K562 (cell line): Measurements from ENCODE around the gene ZBTB49. TPM values are rescaled to one million over a fixed set of nuclear protein-coding genes. Genes with fewer than 3 reads are reported as not detected.

Source experiments
- DACH1 ChIP-seq: fragments of 450-650 bp; IDR thresholded peaks from 2 replicates; pipeline ENCODE4 v1.6.1; 2018; ENCODE audit not compliant: partially characterized antibody
- EWSR1 ChIP-seq: fragments of 450-650 bp; IDR thresholded peaks from 2 replicates; pipeline ENCODE4 v1.6.1; 2018; ENCODE audit warnings: borderline replicate concordance, mild to moderate bottlenecking, low read depth, moderate library complexity; ENCODE audit not compliant: partially characterized antibody
- HSF4 ChIP-seq: fragments of 250-450 bp; sonication (Bioruptor Pico); IDR thresholded peaks from 2 replicates; pipeline ENCODE4 v2.1.2; 2022; ENCODE audit warnings: mild to moderate bottlenecking, moderate library complexity, borderline replicate concordance
- NCOR1 ChIP-seq: fragments of 450-650 bp; IDR thresholded peaks from 2 replicates; pipeline ENCODE4 v1.6.1; 2016; ENCODE audit warnings: mild to moderate bottlenecking, moderate library complexity
- PML ChIP-seq: IDR thresholded peaks from 2 replicates; pipeline ENCODE4 v1.6.1; 2012; ENCODE audit warnings: low read length, inconsistent platforms
- SAFB2 ChIP-seq: fragments of 200-400 bp; formaldehyde crosslinking; IDR thresholded peaks from 2 replicates; pipeline ENCODE4 v1.6.1; 2018; ENCODE audit warnings: borderline replicate concordance, low read length, low read depth, moderate library complexity; ENCODE audit not compliant: severe bottlenecking
- SMARCA4 ChIP-seq: fragments of 450-650 bp; IDR thresholded peaks from 2 replicates; pipeline ENCODE4 v1.6.1; 2016
- SOX6 ChIP-seq: fragments of 450-650 bp; IDR thresholded peaks from 2 replicates; pipeline ENCODE4 v1.6.1; 2014; ENCODE audit warnings: mild to moderate bottlenecking
- ZNF212 ChIP-seq: fragments of 450-650 bp; formaldehyde crosslinking; IDR thresholded peaks from 2 replicates; pipeline ENCODE4 v1.4.0; 2020; ENCODE audit warnings: mild to moderate bottlenecking
- polyA plus RNA-seq, 8 experiments: library from polyadenylated mRNA; depleted of rRNA in 4 of 8; stranded (reverse) in 5 of 8; unstranded in 3 of 8; fragments of >200 nt; fragmentation: Nextera tagmentation in 2 of 8; fragmentation: Illumina TruSeq in 1 of 8; extraction: Ambion mirVana in 2 of 8; extraction: Trizol in 1 of 8; gene quantifications; 2 replicates each; pipeline versions ENCODE4 v1.2.1 to v1.2.3, GENCODE V29; 2011 to 2014; ENCODE audit warnings: inconsistent platforms in 1 of 8, missing spikeins in 1 of 8
- total RNA-seq, 7 experiments: library from RNA; depleted of rRNA in 6 of 7; stranded (reverse); fragments of >200 nt in 6 of 7; fragmentation: Illumina TruSeq in 2 of 7; extraction: Trizol in 2 of 7; gene quantifications; 2 replicates each; pipeline versions ENCODE4 v1.2.1 to v1.2.3, GENCODE V29; 2011 to 2021; ENCODE audit warnings: low replicate concordance in 1 of 7
- TF ChIP-seq, protein P1 (sequence below), 2 experiments: fragments of 450-650 bp; conservative IDR thresholded peaks; 2 replicates each; pipeline ENCODE4 v1.6.1; 2017; ENCODE audit warnings: mild to moderate bottlenecking in 2 of 2, moderate library complexity in 2 of 2
- TF ChIP-seq, protein P2 (sequence below): fragments of 250-450 bp; sonication (Bioruptor Pico); IDR thresholded peaks from 2 replicates; pipeline ENCODE4 v1.4.0; 2020
- TF ChIP-seq, protein P3 (sequence below): fragments of 450-650 bp; IDR thresholded peaks from 2 replicates; pipeline ENCODE4 v1.6.1; 2016; ENCODE audit warnings: mild to moderate bottlenecking, moderate library complexity

ZBTB49 gene
- total and polyA plus RNA-seq, 9 of the 15 experiments (the other 6 are each of a cell fraction or from before 2014, with no cell fraction given) = 0.49 to 8.0 (median 4.2) TPM

DNA sequence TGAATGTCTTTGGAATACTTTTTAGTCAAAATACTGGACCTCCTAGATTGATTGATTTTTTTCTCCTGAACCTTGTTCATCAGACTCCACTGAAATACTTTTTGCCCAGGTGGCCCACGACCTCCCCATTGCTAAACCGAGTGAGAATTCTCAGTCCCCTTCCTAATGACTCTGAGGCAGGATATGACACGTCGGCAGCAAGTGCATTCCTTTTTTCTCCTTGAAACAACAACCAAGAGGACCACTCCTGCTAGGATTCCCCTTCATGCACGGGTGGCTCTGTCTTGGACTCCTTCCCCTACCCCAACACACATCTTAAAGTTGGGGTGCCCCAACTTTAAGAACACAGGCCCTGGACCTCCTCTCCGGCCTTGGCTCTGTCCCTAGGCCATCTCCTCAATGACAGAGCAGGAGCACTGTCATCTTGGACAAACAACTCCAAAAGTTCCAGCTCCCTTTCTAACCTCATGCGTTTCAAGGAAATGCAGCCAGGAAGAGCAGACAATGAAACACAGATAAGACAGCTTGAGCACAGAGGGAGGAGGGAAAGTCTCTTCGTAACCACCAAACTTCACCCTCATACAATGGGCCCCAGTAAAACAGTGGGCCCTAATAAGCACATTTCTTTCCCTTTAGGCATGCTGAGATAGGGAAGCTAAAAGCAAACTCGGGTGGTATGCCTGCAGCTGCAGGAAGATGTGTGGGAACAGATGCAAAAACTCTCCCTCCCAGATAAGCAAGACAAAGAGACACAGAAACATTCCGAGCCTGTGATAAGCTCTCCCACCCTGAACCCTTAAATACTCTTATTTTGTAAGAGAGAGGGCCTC is 33.9 kb downstream of the ZBTB49 start (continued):
- TF ChIP-seq, protein P1, sequence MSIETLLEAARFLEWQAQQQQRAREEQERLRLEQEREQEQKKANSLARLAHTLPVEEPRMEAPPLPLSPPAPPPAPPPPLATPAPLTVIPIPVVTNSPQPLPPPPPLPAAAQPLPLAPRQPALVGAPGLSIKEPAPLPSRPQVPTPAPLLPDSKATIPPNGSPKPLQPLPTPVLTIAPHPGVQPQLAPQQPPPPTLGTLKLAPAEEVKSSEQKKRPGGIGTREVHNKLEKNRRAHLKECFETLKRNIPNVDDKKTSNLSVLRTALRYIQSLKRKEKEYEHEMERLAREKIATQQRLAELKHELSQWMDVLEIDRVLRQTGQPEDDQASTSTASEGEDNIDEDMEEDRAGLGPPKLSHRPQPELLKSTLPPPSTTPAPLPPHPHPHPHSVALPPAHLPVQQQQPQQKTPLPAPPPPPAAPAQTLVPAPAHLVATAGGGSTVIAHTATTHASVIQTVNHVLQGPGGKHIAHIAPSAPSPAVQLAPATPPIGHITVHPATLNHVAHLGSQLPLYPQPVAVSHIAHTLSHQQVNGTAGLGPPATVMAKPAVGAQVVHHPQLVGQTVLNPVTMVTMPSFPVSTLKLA (conservative IDR thresholded peaks at IDR 0.05) = 0 out of 4 replicates have a peak, but pooled peaks of 1 of the 2 experiments have one; percentile 5
- TF ChIP-seq SAFB2 (no peak), SOX6 (peak; percentile 93), NCOR1 (peak; percentile 84), PML (no peak), DACH1 (peak; percentile 64), ZNF212 (CRISPR knock-in tag) (no peak), HSF4 (CRISPR knock-in tag) (peak; percentile 84; the same call in 1 of the 2 replicates), SMARCA4 (peak; percentile 86), EWSR1 (no peak)
- TF ChIP-seq, protein P2, sequence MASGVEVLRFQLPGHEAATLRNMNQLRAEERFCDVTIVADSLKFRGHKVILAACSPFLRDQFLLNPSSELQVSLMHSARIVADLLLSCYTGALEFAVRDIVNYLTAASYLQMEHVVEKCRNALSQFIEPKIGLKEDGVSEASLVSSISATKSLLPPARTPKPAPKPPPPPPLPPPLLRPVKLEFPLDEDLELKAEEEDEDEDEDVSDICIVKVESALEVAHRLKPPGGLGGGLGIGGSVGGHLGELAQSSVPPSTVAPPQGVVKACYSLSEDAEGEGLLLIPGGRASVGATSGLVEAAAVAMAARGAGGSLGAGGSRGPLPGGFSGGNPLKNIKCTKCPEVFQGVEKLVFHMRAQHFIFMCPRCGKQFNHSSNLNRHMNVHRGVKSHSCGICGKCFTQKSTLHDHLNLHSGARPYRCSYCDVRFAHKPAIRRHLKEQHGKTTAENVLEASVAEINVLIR (CRISPR knock-in tag) = peak; percentile 47; the same call in 1 of the 2 replicates
- TF ChIP-seq, protein P3, sequence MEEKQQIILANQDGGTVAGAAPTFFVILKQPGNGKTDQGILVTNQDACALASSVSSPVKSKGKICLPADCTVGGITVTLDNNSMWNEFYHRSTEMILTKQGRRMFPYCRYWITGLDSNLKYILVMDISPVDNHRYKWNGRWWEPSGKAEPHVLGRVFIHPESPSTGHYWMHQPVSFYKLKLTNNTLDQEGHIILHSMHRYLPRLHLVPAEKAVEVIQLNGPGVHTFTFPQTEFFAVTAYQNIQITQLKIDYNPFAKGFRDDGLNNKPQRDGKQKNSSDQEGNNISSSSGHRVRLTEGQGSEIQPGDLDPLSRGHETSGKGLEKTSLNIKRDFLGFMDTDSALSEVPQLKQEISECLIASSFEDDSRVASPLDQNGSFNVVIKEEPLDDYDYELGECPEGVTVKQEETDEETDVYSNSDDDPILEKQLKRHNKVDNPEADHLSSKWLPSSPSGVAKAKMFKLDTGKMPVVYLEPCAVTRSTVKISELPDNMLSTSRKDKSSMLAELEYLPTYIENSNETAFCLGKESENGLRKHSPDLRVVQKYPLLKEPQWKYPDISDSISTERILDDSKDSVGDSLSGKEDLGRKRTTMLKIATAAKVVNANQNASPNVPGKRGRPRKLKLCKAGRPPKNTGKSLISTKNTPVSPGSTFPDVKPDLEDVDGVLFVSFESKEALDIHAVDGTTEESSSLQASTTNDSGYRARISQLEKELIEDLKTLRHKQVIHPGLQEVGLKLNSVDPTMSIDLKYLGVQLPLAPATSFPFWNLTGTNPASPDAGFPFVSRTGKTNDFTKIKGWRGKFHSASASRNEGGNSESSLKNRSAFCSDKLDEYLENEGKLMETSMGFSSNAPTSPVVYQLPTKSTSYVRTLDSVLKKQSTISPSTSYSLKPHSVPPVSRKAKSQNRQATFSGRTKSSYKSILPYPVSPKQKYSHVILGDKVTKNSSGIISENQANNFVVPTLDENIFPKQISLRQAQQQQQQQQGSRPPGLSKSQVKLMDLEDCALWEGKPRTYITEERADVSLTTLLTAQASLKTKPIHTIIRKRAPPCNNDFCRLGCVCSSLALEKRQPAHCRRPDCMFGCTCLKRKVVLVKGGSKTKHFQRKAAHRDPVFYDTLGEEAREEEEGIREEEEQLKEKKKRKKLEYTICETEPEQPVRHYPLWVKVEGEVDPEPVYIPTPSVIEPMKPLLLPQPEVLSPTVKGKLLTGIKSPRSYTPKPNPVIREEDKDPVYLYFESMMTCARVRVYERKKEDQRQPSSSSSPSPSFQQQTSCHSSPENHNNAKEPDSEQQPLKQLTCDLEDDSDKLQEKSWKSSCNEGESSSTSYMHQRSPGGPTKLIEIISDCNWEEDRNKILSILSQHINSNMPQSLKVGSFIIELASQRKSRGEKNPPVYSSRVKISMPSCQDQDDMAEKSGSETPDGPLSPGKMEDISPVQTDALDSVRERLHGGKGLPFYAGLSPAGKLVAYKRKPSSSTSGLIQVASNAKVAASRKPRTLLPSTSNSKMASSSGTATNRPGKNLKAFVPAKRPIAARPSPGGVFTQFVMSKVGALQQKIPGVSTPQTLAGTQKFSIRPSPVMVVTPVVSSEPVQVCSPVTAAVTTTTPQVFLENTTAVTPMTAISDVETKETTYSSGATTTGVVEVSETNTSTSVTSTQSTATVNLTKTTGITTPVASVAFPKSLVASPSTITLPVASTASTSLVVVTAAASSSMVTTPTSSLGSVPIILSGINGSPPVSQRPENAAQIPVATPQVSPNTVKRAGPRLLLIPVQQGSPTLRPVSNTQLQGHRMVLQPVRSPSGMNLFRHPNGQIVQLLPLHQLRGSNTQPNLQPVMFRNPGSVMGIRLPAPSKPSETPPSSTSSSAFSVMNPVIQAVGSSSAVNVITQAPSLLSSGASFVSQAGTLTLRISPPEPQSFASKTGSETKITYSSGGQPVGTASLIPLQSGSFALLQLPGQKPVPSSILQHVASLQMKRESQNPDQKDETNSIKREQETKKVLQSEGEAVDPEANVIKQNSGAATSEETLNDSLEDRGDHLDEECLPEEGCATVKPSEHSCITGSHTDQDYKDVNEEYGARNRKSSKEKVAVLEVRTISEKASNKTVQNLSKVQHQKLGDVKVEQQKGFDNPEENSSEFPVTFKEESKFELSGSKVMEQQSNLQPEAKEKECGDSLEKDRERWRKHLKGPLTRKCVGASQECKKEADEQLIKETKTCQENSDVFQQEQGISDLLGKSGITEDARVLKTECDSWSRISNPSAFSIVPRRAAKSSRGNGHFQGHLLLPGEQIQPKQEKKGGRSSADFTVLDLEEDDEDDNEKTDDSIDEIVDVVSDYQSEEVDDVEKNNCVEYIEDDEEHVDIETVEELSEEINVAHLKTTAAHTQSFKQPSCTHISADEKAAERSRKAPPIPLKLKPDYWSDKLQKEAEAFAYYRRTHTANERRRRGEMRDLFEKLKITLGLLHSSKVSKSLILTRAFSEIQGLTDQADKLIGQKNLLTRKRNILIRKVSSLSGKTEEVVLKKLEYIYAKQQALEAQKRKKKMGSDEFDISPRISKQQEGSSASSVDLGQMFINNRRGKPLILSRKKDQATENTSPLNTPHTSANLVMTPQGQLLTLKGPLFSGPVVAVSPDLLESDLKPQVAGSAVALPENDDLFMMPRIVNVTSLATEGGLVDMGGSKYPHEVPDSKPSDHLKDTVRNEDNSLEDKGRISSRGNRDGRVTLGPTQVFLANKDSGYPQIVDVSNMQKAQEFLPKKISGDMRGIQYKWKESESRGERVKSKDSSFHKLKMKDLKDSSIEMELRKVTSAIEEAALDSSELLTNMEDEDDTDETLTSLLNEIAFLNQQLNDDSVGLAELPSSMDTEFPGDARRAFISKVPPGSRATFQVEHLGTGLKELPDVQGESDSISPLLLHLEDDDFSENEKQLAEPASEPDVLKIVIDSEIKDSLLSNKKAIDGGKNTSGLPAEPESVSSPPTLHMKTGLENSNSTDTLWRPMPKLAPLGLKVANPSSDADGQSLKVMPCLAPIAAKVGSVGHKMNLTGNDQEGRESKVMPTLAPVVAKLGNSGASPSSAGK = peak; percentile 69
